HEK293 (cell line): ENCODE data around the gene USP13.

Experiments
- CTCF ChIA-PET: fragments of 350-600 bp; formaldehyde crosslinking; extraction: SDS; loops from one replicate; lab custom pipeline; 2021; ENCODE audit warnings: antibody characterized with exemption; lab: Yijun Ruan, JAX
- POLR2A ChIA-PET: fragments of 300-600 bp; formaldehyde crosslinking; extraction: SDS; loops from one replicate; lab custom pipeline; 2020; ENCODE audit warnings: antibody characterized with exemption, inconsistent platforms; lab: Yijun Ruan, JAX
- H3K27ac ChIP-seq: fragments of 200-500 bp; sonication (Bioruptor generic); 2 replicates; pipeline ENCODE4 v1.5.1; 2014; ENCODE audit warnings: low read depth, low read length, control low read depth, inconsistent platforms; ENCODE audit errors: extremely low read depth
- H3K36me3 ChIP-seq, 2 experiments: fragments of 200-500 bp in 1 of 2; sonication (Bioruptor generic) in 1 of 2; 1 replicate in 1 of 2; 2 replicates in 1 of 2; pipeline ENCODE4 v1.5.1; 2014 to 2017; ENCODE audit warnings: inconsistent platforms in 2 of 2, low read length in 2 of 2; ENCODE audit not compliant: control insufficient read depth in 2 of 2, insufficient read depth in 1 of 2
- H3K4me1 ChIP-seq: fragments of 200-500 bp; sonication (Bioruptor generic); 2 replicates; pipeline ENCODE4 v1.5.1; 2014; ENCODE audit warnings: mild to moderate bottlenecking, low read length, inconsistent platforms; ENCODE audit not compliant: control insufficient read depth, insufficient read depth
- H3K4me3 ChIP-seq: 2 replicates; pipeline ENCODE4 v1.5.1; 2011; ENCODE audit warnings: low read depth, mild to moderate bottlenecking, control low read depth, low read length, moderate library complexity
- H3K9me3 ChIP-seq: fragments of 200-500 bp; sonication (Bioruptor generic); 2 replicates; pipeline ENCODE4 v1.5.1; 2014; ENCODE audit warnings: low read depth, low read length, inconsistent platforms; ENCODE audit not compliant: control insufficient read depth, insufficient read depth
- BCL11A ChIP-seq: fragments of 450-650 bp; formaldehyde crosslinking; IDR thresholded peaks from 2 replicates; pipeline ENCODE4 v1.5.1; 2016; ENCODE audit warnings: low read depth, missing biosample characterization, missing genetic modification characterization
- EGR2 ChIP-seq: fragments of 450-650 bp; formaldehyde crosslinking; IDR thresholded peaks from 2 replicates; pipeline ENCODE4 v1.5.1; 2016; ENCODE audit warnings: low read depth, missing biosample characterization, missing genetic modification characterization
- HOXD13 ChIP-seq: sonication (generic); formaldehyde crosslinking; IDR thresholded peaks from 2 replicates; pipeline ENCODE4 v1.8.0; 2022; ENCODE audit warnings: missing genetic modification reagents, borderline replicate concordance
- SCRT1 ChIP-seq: fragments of 450-650 bp; formaldehyde crosslinking; IDR thresholded peaks from 2 replicates; pipeline ENCODE4 v1.5.1; 2016; ENCODE audit warnings: missing biosample characterization, missing genetic modification characterization, borderline replicate concordance
- TCF7L2 ChIP-seq: IDR thresholded peaks from 2 replicates; pipeline ENCODE4 v1.6.1; 2011; ENCODE audit warnings: low read depth, mild to moderate bottlenecking, inconsistent platforms, low read length, moderate library complexity, borderline replicate concordance
- WT1 ChIP-seq: fragments of 450-650 bp; formaldehyde crosslinking; IDR thresholded peaks from 2 replicates; pipeline ENCODE4 v1.5.1; 2016; ENCODE audit warnings: missing biosample characterization, missing genetic modification characterization
- YY2 ChIP-seq: fragments of 450-650 bp; formaldehyde crosslinking; IDR thresholded peaks from 2 replicates; pipeline ENCODE4 v1.5.1; 2016; ENCODE audit warnings: missing biosample characterization, missing genetic modification characterization
- ZBTB20 ChIP-seq: fragments of 450-650 bp; formaldehyde crosslinking; IDR thresholded peaks from 2 replicates; pipeline ENCODE4 v1.5.1; 2016; ENCODE audit warnings: missing biosample characterization, missing genetic modification characterization
- ZBTB48 ChIP-seq: fragments of 450-650 bp; formaldehyde crosslinking; IDR thresholded peaks from 2 replicates; pipeline ENCODE4 v1.5.1; 2016; ENCODE audit warnings: missing biosample characterization, missing genetic modification characterization
- ZFHX2 ChIP-seq: fragments of 450-650 bp; formaldehyde crosslinking; conservative IDR thresholded peaks from 2 replicates; pipeline ENCODE4 v1.5.1; 2016; ENCODE audit warnings: missing biosample characterization, missing genetic modification characterization
- ZFP37 ChIP-seq: fragments of 450-650 bp; formaldehyde crosslinking; IDR thresholded peaks from 2 replicates; pipeline ENCODE4 v1.5.1; 2016; ENCODE audit warnings: missing biosample characterization, missing genetic modification characterization
- ZNF223 ChIP-seq: fragments of 450-650 bp; formaldehyde crosslinking; IDR thresholded peaks from 2 replicates; pipeline ENCODE4 v1.5.1; 2016; ENCODE audit warnings: missing biosample characterization, missing genetic modification characterization
- ZNF311 ChIP-seq: fragments of 450-650 bp; formaldehyde crosslinking; IDR thresholded peaks from 2 replicates; pipeline ENCODE4 v1.5.1; 2017; ENCODE audit warnings: missing biosample characterization, missing genetic modification characterization, borderline replicate concordance
- ZNF354C ChIP-seq: fragments of 450-650 bp; formaldehyde crosslinking; IDR thresholded peaks from 2 replicates; pipeline ENCODE4 v1.5.1; 2016; ENCODE audit warnings: missing biosample characterization, missing genetic modification characterization, low read depth, borderline replicate concordance
- ZNF544 ChIP-seq: fragments of 450-650 bp; formaldehyde crosslinking; IDR thresholded peaks from 2 replicates; pipeline ENCODE4 v1.5.0; 2017; ENCODE audit warnings: missing biosample characterization, missing genetic modification characterization
- ZNF558 ChIP-seq: fragments of 450-650 bp; formaldehyde crosslinking; IDR thresholded peaks from 2 replicates; pipeline ENCODE4 v1.5.1; 2016; ENCODE audit warnings: missing biosample characterization, missing genetic modification characterization
- ZNF571 ChIP-seq: fragments of 450-650 bp; formaldehyde crosslinking; IDR thresholded peaks from 2 replicates; pipeline ENCODE4 v1.5.0; 2017; ENCODE audit warnings: missing biosample characterization, missing genetic modification characterization
- ZNF610 ChIP-seq: fragments of 450-650 bp; formaldehyde crosslinking; IDR thresholded peaks from 2 replicates; pipeline ENCODE4 v1.5.1; 2016; ENCODE audit warnings: missing biosample characterization, missing genetic modification characterization, borderline replicate concordance
- ZXDB ChIP-seq: fragments of 450-650 bp; formaldehyde crosslinking; IDR thresholded peaks from 2 replicates; pipeline ENCODE4 v1.5.1; 2016; ENCODE audit warnings: missing biosample characterization, missing genetic modification characterization
- TF ChIP-seq, protein P1 (sequence below): fragments of 450-650 bp; formaldehyde crosslinking; IDR thresholded peaks from 2 replicates; pipeline ENCODE4 v1.5.1; 2016; ENCODE audit warnings: missing biosample characterization, missing genetic modification characterization
- TF ChIP-seq, protein P2 (sequence below): fragments of 450-650 bp; formaldehyde crosslinking; IDR thresholded peaks from 2 replicates; pipeline ENCODE4 v1.5.1; 2016; ENCODE audit warnings: missing biosample characterization, missing genetic modification characterization
- TF ChIP-seq, protein P3 (sequence below): fragments of 450-650 bp; formaldehyde crosslinking; IDR thresholded peaks from 2 replicates; pipeline ENCODE4 v1.5.1; 2016; ENCODE audit warnings: missing biosample characterization, missing genetic modification characterization

USP13 gene

DNA sequence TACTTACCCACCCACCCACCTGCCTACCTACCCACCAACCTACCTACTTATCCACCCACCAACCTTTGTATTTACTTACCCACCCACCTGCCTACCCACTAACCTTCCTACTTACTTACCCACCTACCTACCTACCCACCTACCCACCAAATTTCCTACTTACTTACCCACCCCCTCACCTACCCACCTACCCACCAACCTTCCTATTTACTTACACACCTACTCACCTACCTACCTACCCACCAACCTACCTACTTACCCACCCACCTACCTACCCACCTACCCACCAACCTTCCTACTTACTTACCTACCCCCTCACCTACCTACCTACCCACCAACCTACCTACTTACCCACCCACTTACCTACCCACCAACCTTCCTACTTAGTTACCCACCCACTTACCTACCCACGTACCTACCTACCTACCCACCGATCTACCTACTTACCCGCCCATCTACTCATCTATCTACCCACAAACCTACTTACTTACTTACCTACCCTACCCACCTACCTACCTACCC lies 179.6 kb downstream of the USP13 start:
- Histone ChIP-seq H3K9me3 (no peaks in the 10 kb centered on the region), H3K36me3 (no peaks in the 10 kb centered on the region), H3K27ac (no peak overlapping the region), H3K4me1 (no peaks in the 10 kb centered on the region), H3K4me3 (no peak overlapping the region)
- no peak for TF ChIP-seq YY2 (tag by site-specific recombination)
- TF ChIP-seq, protein P1, sequence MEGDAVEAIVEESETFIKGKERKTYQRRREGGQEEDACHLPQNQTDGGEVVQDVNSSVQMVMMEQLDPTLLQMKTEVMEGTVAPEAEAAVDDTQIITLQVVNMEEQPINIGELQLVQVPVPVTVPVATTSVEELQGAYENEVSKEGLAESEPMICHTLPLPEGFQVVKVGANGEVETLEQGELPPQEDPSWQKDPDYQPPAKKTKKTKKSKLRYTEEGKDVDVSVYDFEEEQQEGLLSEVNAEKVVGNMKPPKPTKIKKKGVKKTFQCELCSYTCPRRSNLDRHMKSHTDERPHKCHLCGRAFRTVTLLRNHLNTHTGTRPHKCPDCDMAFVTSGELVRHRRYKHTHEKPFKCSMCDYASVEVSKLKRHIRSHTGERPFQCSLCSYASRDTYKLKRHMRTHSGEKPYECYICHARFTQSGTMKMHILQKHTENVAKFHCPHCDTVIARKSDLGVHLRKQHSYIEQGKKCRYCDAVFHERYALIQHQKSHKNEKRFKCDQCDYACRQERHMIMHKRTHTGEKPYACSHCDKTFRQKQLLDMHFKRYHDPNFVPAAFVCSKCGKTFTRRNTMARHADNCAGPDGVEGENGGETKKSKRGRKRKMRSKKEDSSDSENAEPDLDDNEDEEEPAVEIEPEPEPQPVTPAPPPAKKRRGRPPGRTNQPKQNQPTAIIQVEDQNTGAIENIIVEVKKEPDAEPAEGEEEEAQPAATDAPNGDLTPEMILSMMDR = no peak
- TF ChIP-seq ZXDB (tag by site-specific recombination) = no peak
- no peak for TF ChIP-seq ZNF354C (tag by site-specific recombination)
- peak; percentile 98 for TF ChIP-seq ZFHX2
- TF ChIP-seq ZNF544 (tag by site-specific recombination) = no peak
- TF ChIP-seq ZFP37 = no peak
- TF ChIP-seq EGR2 (tag by site-specific recombination) = peak; percentile 99
- TF ChIP-seq ZNF610 = no peak
- TF ChIP-seq ZBTB48 (tag by site-specific recombination) = no peak
- TF ChIP-seq SCRT1 (tag by site-specific recombination) = no peak
- no peak for TF ChIP-seq ZNF311
- no peak for TF ChIP-seq ZNF223 (tag by site-specific recombination)
- POLR2A ChIA-PET = no interaction called here
- CTCF ChIA-PET = no interaction called here

DNA sequence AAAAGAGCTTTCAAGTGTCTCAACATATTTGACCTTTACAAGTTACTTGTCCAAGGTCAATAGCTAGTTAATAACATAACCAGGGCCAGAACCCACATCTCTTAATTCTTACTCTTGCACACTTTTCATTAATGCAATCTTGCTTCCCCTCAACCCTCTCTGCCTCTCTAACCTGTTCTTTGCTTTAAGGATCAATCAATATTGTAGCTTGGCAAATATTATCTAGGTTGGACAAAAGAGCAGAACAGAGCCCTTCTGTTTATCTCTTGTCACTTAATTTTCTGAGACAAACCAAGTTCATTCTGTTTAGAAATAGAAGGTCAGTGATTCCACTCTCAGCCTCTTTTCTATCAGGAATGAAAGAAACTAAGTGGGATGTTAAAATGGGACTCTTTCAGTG lies 180.5 kb downstream of the USP13 start:
- Histone ChIP-seq H3K4me1 (no peaks in the 10 kb centered on the region), H3K4me3 (no peak overlapping the region), H3K36me3 (no peaks in the 10 kb centered on the region), H3K9me3 (no peaks in the 10 kb centered on the region), H3K27ac (no peak overlapping the region)
- TF ChIP-seq TCF7L2 (no peak), HOXD13 (CRISPR knock-in tag) (no peak), WT1 (no peak)
- TF ChIP-seq, protein P2, sequence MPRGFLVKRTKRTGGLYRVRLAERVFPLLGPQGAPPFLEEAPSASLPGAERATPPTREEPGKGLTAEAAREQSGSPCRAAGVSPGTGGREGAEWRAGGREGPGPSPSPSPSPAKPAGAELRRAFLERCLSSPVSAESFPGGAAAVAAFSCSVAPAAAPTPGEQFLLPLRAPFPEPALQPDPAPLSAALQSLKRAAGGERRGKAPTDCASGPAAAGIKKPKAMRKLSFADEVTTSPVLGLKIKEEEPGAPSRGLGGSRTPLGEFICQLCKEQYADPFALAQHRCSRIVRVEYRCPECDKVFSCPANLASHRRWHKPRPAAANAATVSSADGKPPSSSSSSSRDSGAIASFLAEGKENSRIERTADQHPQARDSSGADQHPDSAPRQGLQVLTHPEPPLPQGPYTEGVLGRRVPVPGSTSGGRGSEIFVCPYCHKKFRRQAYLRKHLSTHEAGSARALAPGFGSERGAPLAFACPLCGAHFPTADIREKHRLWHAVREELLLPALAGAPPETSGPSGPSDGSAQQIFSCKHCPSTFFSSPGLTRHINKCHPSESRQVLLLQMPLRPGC (tag by site-specific recombination) = no peak
- ChIA-PET CTCF (no interaction called here), POLR2A (no interaction called here)

DNA sequence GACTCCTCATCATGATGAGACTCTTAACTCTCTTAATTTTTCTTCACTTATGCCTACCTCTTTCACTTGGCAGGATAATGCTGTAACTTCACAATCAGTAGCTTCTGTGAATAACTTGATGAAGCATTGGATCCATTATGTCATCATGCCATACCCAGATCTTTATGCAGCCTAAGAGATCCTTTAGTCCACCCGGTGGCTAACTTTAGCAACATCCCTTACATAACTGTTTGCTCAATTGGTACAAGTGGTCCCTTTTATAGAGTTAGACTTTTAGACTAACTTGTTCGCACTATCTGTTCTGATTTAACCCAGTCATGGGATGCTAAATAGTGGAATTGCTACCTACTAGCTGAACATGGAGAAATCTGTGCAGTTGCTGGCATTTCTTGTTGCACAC lies 184.5 kb downstream of the USP13 start:
- no peak overlapping the region for H3K27ac ChIP-seq
- H3K9me3 ChIP-seq = no peaks in the 10 kb centered on the region
- no peak overlapping the region for H3K4me3 ChIP-seq
- TF ChIP-seq ZNF558 (no peak), BCL11A (tag by site-specific recombination) (no peak), ZBTB20 (no peak), ZNF571 (tag by site-specific recombination) (no peak)
- TF ChIP-seq, protein P3, sequence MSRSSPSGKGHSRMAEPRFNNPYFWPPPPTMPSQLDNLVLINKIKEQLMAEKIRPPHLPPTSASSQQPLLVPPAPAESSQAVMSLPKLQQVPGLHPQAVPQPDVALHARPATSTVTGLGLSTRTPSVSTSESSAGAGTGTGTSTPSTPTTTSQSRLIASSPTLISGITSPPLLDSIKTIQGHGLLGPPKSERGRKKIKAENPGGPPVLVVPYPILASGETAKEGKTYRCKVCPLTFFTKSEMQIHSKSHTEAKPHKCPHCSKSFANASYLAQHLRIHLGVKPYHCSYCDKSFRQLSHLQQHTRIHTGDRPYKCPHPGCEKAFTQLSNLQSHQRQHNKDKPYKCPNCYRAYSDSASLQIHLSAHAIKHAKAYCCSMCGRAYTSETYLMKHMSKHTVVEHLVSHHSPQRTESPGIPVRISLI (tag by site-specific recombination) = no peak
- H3K36me3 ChIP-seq = no peaks in the 10 kb centered on the region
- CTCF ChIA-PET = interaction anchor here (0.8 to 1.5 kb wide), 2 partner anchors 26 to 193 kb away, joined by 3 read pairs; no protein-coding TSS in a partner anchor
- POLR2A ChIA-PET = no interaction called here
- H3K4me1 ChIP-seq = no peaks in the 10 kb centered on the region
